HCT116 (cell line): ENCODE measurements around the gene AGPAT3. TPM values are rescaled to one million over a fixed set of nuclear protein-coding genes. Genes with fewer than 3 reads are reported as not detected.

Experiments used
- ATAC-seq: fragments of 200-7000 bp; cut with Tn5 transposase; 2 replicates; pipeline ENCODE4 v1.9.1; 2020; ENCODE audit warnings: mild to moderate bottlenecking, moderate library complexity
- BruUV-seq: library from RNA; stranded (reverse); fragments of 400-500 nt; replicated peaks from 2 replicates; lab custom pipeline; 2021; lab: Mats Ljungman, UMichigan
- CTCF ChIA-PET: fragments of 300-600 bp; sonication (Branson Sonifier 250); formaldehyde crosslinking; loops from one replicate; lab custom pipeline; 2021; ENCODE audit warnings: antibody characterized with exemption; lab: Charles Lee
- POLR2A ChIA-PET: fragments of 300-600, 350-600 bp; sonication (Branson Sonifier 250); formaldehyde crosslinking; loops from one replicate; lab custom pipeline; 2021; ENCODE audit warnings: antibody characterized with exemption; lab: Charles Lee
- RAD21 ChIA-PET, 2 experiments: fragments of 300-600 bp; sonication (Branson Sonifier 250); formaldehyde crosslinking; loops; one replicate each; lab custom pipeline; 2023; ENCODE audit warnings: low total read pairs in 2 of 2; ENCODE audit not compliant: uncharacterized antibody in 2 of 2, unreplicated experiment in 2 of 2, low non-redundant PET in 1 of 2; lab: Charles Lee
- DNase-seq: peaks from one replicate; pipeline ENCODE4 v3.0.0-alpha.2; 2010; ENCODE audit warnings: low read depth, low spot score
- H2AFZ ChIP-seq: fragments of 200-600 bp; shearing (Covaris generic), sonication (generic); 2 replicates; pipeline ENCODE4 v1.6.1; 2017; ENCODE audit warnings: low read depth, mixed run types, mixed read lengths, antibody characterized with exemption, low read length; ENCODE audit not compliant: poor library complexity, severe bottlenecking
- H3K27ac ChIP-seq: 2 replicates; pipeline ENCODE4 v1.5.1; 2012; ENCODE audit warnings: low read depth, low read length
- H3K27me3 ChIP-seq: fragments of 200-600 bp; sonication (generic); 2 replicates; pipeline ENCODE4 v1.6.1; 2016; ENCODE audit warnings: mixed run types, low read length, mixed read lengths; ENCODE audit not compliant: insufficient read depth
- H3K36me3 ChIP-seq, 2 experiments: fragments of 200-500 bp in 1 of 2; fragments of 200-600 bp in 1 of 2; sonication (Bioruptor generic) in 1 of 2; sonication (generic) in 1 of 2; 2 replicates each; pipeline versions ENCODE4 v1.5.1 to v1.6.1; 2014 to 2016; ENCODE audit warnings: low read length in 2 of 2, inconsistent platforms in 1 of 2, mixed read lengths in 1 of 2, mixed run types in 1 of 2; ENCODE audit not compliant: insufficient read depth in 2 of 2, control insufficient read depth in 1 of 2
- H3K4me1 ChIP-seq, 2 experiments: fragments of 200-600 bp in 1 of 2; sonication (generic) in 1 of 2; 2 replicates each; pipeline versions ENCODE4 v1.5.1 to v1.6.1; 2012 to 2017; ENCODE audit warnings: low read length in 2 of 2, inconsistent platforms in 1 of 2, mild to moderate bottlenecking in 1 of 2, mixed read lengths in 1 of 2, mixed run types in 1 of 2, moderate library complexity in 1 of 2; ENCODE audit not compliant: insufficient read depth in 2 of 2, control insufficient read depth in 1 of 2
- H3K4me2 ChIP-seq: fragments of 200-600 bp; sonication (generic); 2 replicates; pipeline ENCODE4 v1.6.1; 2017; ENCODE audit warnings: mixed run types, low read length, mixed read lengths
- H3K4me3 ChIP-seq, 2 experiments: fragments of 200-600 bp in 1 of 2; sonication (generic) in 1 of 2; replicated peaks in 1 of 2; 2 replicates each; pipeline ENCODE4 v1.5.1; 2011 to 2016; ENCODE audit warnings: low read length in 2 of 2, control low read depth in 1 of 2, low read depth in 1 of 2, mild to moderate bottlenecking in 1 of 2, mixed read lengths in 1 of 2, mixed run types in 1 of 2
- H3K79me2 ChIP-seq: fragments of 200-600 bp; sonication (generic); 2 replicates; pipeline ENCODE4 v1.6.1; 2017; ENCODE audit warnings: mild to moderate bottlenecking, mixed run types, low read length, moderate library complexity, mixed read lengths; ENCODE audit not compliant: insufficient read depth
- H3K9ac ChIP-seq: fragments of 200-600 bp; sonication (generic); 2 replicates; pipeline ENCODE4 v1.6.1; 2016; ENCODE audit warnings: low read length, mixed read lengths
- H3K9me2 ChIP-seq: fragments of 200-600 bp; sonication (generic), shearing (Covaris generic); 2 replicates; pipeline ENCODE4 v1.6.1; 2017; ENCODE audit warnings: mixed run types, mild to moderate bottlenecking, moderate library complexity; ENCODE audit not compliant: insufficient read depth
- H3K9me3 ChIP-seq, 2 experiments: fragments of 200-500 bp in 1 of 2; fragments of 200-600 bp in 1 of 2; sonication (Bioruptor generic) in 1 of 2; sonication (generic) in 1 of 2; 2 replicates each; pipeline ENCODE4 v1.6.1; 2014 to 2017; ENCODE audit warnings: low read length in 2 of 2, mixed read lengths in 2 of 2, inconsistent platforms in 1 of 2, low read depth in 1 of 2, mild to moderate bottlenecking in 1 of 2, mixed run types in 1 of 2, moderate library complexity in 1 of 2; ENCODE audit not compliant: control insufficient read depth in 1 of 2, insufficient read depth in 1 of 2
- H4K20me1 ChIP-seq: fragments of 200-600 bp; sonication (generic), shearing (Covaris generic); 2 replicates; pipeline ENCODE4 v1.6.1; 2017; ENCODE audit warnings: mixed run types, mild to moderate bottlenecking, moderate library complexity; ENCODE audit not compliant: insufficient read depth
- CTCF ChIP-seq, 3 experiments: fragments of 200-600 bp in 1 of 3; sonication (generic) in 1 of 3; IDR thresholded peaks in 2 of 3; conservative IDR thresholded peaks in 1 of 3; 2 replicates each; pipeline ENCODE4 v1.5.1; 2012 to 2017; ENCODE audit warnings: low read depth in 2 of 3, low read length in 2 of 3, antibody characterized with exemption in 1 of 3, borderline replicate concordance in 1 of 3, control low read depth in 1 of 3, mild to moderate bottlenecking in 1 of 3, mixed read lengths in 1 of 3, mixed run types in 1 of 3, moderate library complexity in 1 of 3; ENCODE audit not compliant: insufficient read depth in 1 of 3
- EGR1 ChIP-seq: IDR thresholded peaks from 2 replicates; pipeline ENCODE4 v1.6.1; 2012; ENCODE audit warnings: low read depth
- EZH2phosphoT487 ChIP-seq: fragments of 200-600 bp; IDR thresholded peaks from 2 replicates; pipeline ENCODE4 v1.6.1; 2018; ENCODE audit warnings: antibody characterized with exemption, borderline replicate concordance
- FOSL1 ChIP-seq: IDR thresholded peaks from 2 replicates; pipeline ENCODE4 v1.6.1; 2012; ENCODE audit warnings: low read depth
- JUND ChIP-seq: IDR thresholded peaks from 2 replicates; pipeline ENCODE4 v1.6.1; 2012
- POLR2A ChIP-seq: IDR thresholded peaks from 2 replicates; pipeline ENCODE4 v1.7.0; 2011; ENCODE audit warnings: borderline replicate concordance; ENCODE audit not compliant: insufficient read depth, insufficient read length; ENCODE audit errors: extremely low read depth
- POLR2AphosphoS5 ChIP-seq: IDR thresholded peaks from 2 replicates; pipeline ENCODE4 v1.6.1; 2011; ENCODE audit warnings: mild to moderate bottlenecking, low read depth, low read length, moderate library complexity
- RAD21 ChIP-seq: IDR thresholded peaks from 2 replicates; pipeline ENCODE4 v1.6.1; 2012; ENCODE audit warnings: low read depth, mild to moderate bottlenecking
- SP1 ChIP-seq: IDR thresholded peaks from 2 replicates; pipeline ENCODE4 v1.6.1; 2012; ENCODE audit warnings: low read depth
- TCF7L2 ChIP-seq: IDR thresholded peaks from 2 replicates; pipeline ENCODE4 v1.7.0; 2011; ENCODE audit warnings: borderline replicate concordance, inconsistent platforms; ENCODE audit not compliant: insufficient read depth, insufficient read length; ENCODE audit errors: extremely low read depth
- YY1 ChIP-seq: IDR thresholded peaks from 2 replicates; pipeline ENCODE4 v1.6.1; 2011; ENCODE audit warnings: low read length, low read depth, moderate library complexity, mild to moderate bottlenecking; ENCODE audit not compliant: insufficient replicate concordance; ENCODE audit errors: extremely low read depth
- intact Hi-C: fragments of 100-400 bp; cut with micrococcal nuclease; formaldehyde crosslinking; loops from 2 replicates; pipeline ENCODE4 v1.10.0; 2022
- total RNA-seq: library from RNA; stranded (reverse); gene quantifications from one replicate; pipeline ENCODE4 v1.2.1, GENCODE V29; 2021; ENCODE audit not compliant: unreplicated experiment

AGPAT3 gene
- total RNA-seq, 1 experiment from 2014 or later: 54.1 TPM

- ChIA-PET RAD21 (no interaction called here), CTCF (no interaction called here), POLR2A (no interaction called here)
- H3K36me3 ChIP-seq: no peaks in the 10 kb centered on the region; a peak in 1 of 4 replicates
- H3K4me1 ChIP-seq: no peaks in the 10 kb centered on the region
- H3K9me2 ChIP-seq: no peaks in the 10 kb centered on the region
- no TSS peak for BruUV-seq
- peaks cover 6% of the 10 kb centered on the region; the same call in 1 of the 2 replicates for H3K79me2 ChIP-seq
- no peak overlapping the region for H2AFZ ChIP-seq
- intact Hi-C loops: no loop called here
- H3K9me3 ChIP-seq: no peaks in the 10 kb centered on the region
- no peak overlapping the region for H3K4me3 ChIP-seq
- no peak overlapping the region for H3K4me2 ChIP-seq
- H3K27ac ChIP-seq: no peak overlapping the region
- TF ChIP-seq EZH2phosphoT487 (no peak), RAD21 (no peak), SP1 (no peak), TCF7L2 (no peak), YY1 (no peak), JUND (no peak), FOSL1 (no peak), CTCF (IDR thresholded peaks at IDR 0.05 in 2 of 3, conservative IDR thresholded peaks at IDR 0.05 in 1 of 3; ENCODE audit: borderline replicate concordance in 1 of 3, insufficient read depth in 1 of 3, low read depth in 2 of 3, low read length in 2 of 3) (no peak), POLR2AphosphoS5 (no peak)
- no peaks in the 10 kb centered on the region for H3K27me3 ChIP-seq
- no peaks in the 10 kb centered on the region for H4K20me1 ChIP-seq
- H3K9ac ChIP-seq: no peak overlapping the region
- DNase-seq (no peak), ATAC-seq (no peak)
These were observed 60.6 kb downstream of the AGPAT3 start for GRCh38 chr21:43925609-43926008.

GRCh38 chr21:43926196-43926595, 61.2 kb downstream of the AGPAT3 start:
- Histone ChIP-seq H3K79me2 (peaks cover 6% of the 10 kb centered on the region; the same call in 1 of the 2 replicates), H3K4me2 (no peak overlapping the region), H4K20me1 (no peaks in the 10 kb centered on the region), H3K4me1 (no peaks in the 10 kb centered on the region), H3K9ac (no peak overlapping the region), H3K9me3 (no peaks in the 10 kb centered on the region), H3K27ac (no peak overlapping the region), H3K36me3 (no peaks in the 10 kb centered on the region; a peak in 1 of 4 replicates), H3K9me2 (no peaks in the 10 kb centered on the region), H3K27me3 (no peaks in the 10 kb centered on the region), H3K4me3 (no peak overlapping the region), H2AFZ (no peak overlapping the region)
- intact Hi-C loops: no loop called here
- CTCF ChIA-PET: no interaction called here
- TF ChIP-seq EGR1: no peak
- TF ChIP-seq POLR2A: no peak
- TF ChIP-seq EZH2phosphoT487: no peak
- no peak for TF ChIP-seq RAD21
- POLR2A ChIA-PET: no interaction called here
- RAD21 ChIA-PET: no interaction called here
- DNase-seq: no peak
- ATAC-seq: no peak
- no TSS peak for BruUV-seq
